ENCODE measurements around the gene NRARP. TPM values are rescaled to one million over a fixed set of nuclear protein-coding genes. Genes with fewer than 3 reads are reported as not detected.
A peak's percentile ranks its signal among the peaks of the same experiment; 100 is the strongest.

NRARP gene
- total RNA-seq, 1 experiment from 2014 or later: 7.4 TPM

GRCh38 chr9:137303893-137304382 is 1.9 kb upstream of the NRARP start:
- no peaks in the 10 kb centered on the region for H3K9me3 ChIP-seq (ENCODE audit: low read depth, low read length, poor library complexity, severe bottlenecking)
- H3K4me3 ChIP-seq (ENCODE audit: low read depth, low read length, poor library complexity, severe bottlenecking): no peak overlapping the region
- ChIA-PET POLR2A (ENCODE audit: low non-redundant PET) (no interaction called here), CTCF (no interaction called here)
- no peaks in the 10 kb centered on the region for H3K36me3 ChIP-seq (ENCODE audit: insufficient read depth, low read length, poor library complexity, severe bottlenecking)
- peaks cover 54% of the 10 kb centered on the region for H3K4me1 ChIP-seq (ENCODE audit: insufficient read depth, low read length, poor library complexity, severe bottlenecking)
- no TSS peak for BruUV-seq (replicated peaks)
- peak overlapping the region; percentile 70 for H3K27ac ChIP-seq (ENCODE audit: low read depth, low read length, poor library complexity, severe bottlenecking)
- no peak for DNase-seq (ENCODE audit: low spot score)
- intact Hi-C loops (cut with micrococcal nuclease; ENCODE audit: unreplicated experiment): no loop called here
- no peaks in the 10 kb centered on the region for H3K27me3 ChIP-seq (replicated peaks; ENCODE audit: insufficient read depth, low read depth, low read length, poor library complexity)
- TF ChIP-seq, protein P1, sequence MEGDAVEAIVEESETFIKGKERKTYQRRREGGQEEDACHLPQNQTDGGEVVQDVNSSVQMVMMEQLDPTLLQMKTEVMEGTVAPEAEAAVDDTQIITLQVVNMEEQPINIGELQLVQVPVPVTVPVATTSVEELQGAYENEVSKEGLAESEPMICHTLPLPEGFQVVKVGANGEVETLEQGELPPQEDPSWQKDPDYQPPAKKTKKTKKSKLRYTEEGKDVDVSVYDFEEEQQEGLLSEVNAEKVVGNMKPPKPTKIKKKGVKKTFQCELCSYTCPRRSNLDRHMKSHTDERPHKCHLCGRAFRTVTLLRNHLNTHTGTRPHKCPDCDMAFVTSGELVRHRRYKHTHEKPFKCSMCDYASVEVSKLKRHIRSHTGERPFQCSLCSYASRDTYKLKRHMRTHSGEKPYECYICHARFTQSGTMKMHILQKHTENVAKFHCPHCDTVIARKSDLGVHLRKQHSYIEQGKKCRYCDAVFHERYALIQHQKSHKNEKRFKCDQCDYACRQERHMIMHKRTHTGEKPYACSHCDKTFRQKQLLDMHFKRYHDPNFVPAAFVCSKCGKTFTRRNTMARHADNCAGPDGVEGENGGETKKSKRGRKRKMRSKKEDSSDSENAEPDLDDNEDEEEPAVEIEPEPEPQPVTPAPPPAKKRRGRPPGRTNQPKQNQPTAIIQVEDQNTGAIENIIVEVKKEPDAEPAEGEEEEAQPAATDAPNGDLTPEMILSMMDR (conservative IDR thresholded peaks at IDR 0.05; ENCODE audit: low read depth, low read length): no peak
- TF ChIP-seq EZH2 (IDR thresholded peaks at IDR 0.05; ENCODE audit: borderline replicate concordance, low read depth, low read length, poor library complexity, severe bottlenecking): no peak

DNA sequence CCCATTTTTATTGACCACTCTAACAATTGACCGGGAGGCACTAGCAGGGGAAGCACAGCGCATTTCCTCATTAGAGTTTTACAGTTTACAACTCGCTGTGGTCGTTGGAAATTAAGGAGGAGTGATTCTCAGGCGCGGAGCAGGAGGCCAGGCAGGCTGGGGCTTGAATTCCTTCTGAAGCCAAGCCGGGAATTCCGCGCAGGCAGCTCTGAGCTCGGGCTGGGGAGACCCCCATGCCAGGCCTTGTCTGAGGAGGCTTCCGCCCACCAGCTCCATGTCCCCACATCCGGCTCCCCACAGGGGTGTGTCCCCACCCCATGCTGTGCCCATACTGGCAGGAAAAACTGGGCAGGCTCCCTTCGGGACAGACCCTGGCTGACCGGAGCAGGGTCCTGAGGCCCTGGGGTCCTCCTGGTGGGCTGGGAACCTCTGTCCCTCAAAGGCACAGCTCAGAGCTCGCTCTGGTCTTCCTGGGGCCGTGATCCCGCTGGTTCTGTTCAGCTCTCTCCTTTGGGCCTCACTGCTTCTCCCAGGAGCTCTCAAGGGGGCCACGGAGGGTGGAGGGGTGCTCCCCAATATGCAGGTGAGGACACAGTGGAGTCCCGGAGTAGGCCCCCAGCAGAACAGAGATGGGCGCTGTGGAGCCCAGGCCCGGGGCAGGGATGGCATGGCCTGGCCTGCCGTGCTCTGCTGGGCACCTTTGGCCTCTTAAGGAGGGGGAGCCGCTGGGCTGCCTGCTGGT is 1.3 kb upstream of the NRARP start:
- no peaks in the 10 kb centered on the region for H3K9me3 ChIP-seq (ENCODE audit: low read depth, low read length, poor library complexity, severe bottlenecking)
- BruUV-seq (replicated peaks): no TSS peak
- H3K27ac ChIP-seq (ENCODE audit: low read depth, low read length, poor library complexity, severe bottlenecking): peak overlapping the region; percentile 70
- peaks cover 54% of the 10 kb centered on the region for H3K4me1 ChIP-seq (ENCODE audit: insufficient read depth, low read length, poor library complexity, severe bottlenecking)
- H3K36me3 ChIP-seq (ENCODE audit: insufficient read depth, low read length, poor library complexity, severe bottlenecking): no peaks in the 10 kb centered on the region
- H3K4me3 ChIP-seq (ENCODE audit: low read depth, low read length, poor library complexity, severe bottlenecking): peak overlapping the region; percentile 36
- POLR2A ChIA-PET (ENCODE audit: low non-redundant PET): no interaction called here
- CTCF ChIA-PET: interaction anchor here (0.6 kb wide), 1 partner anchor 96 kb away, joined by 4 read pairs; no protein-coding TSS in a partner anchor
- peak; percentile 69 for DNase-seq (ENCODE audit: low spot score)
- intact Hi-C loops (cut with micrococcal nuclease; ENCODE audit: unreplicated experiment): no loop called here
- H3K27me3 ChIP-seq (replicated peaks; ENCODE audit: insufficient read depth, low read depth, low read length, poor library complexity): no peaks in the 10 kb centered on the region
- TF ChIP-seq, protein P1 (conservative IDR thresholded peaks at IDR 0.05; ENCODE audit: low read depth, low read length): no peak
- no peak for TF ChIP-seq EZH2 (IDR thresholded peaks at IDR 0.05; ENCODE audit: borderline replicate concordance, low read depth, low read length, poor library complexity, severe bottlenecking)

GRCh38 chr9:137302449-137303150 is 529 bp upstream of the NRARP start:
- POLR2A ChIA-PET (ENCODE audit: low non-redundant PET): interaction anchor here (0.6 kb wide), 1 partner anchor 240 kb away, joined by 3 read pairs; no protein-coding TSS in a partner anchor

More at GRCh38 chr9:137302449-137303150, 529 bp upstream of the NRARP start:
- peak overlapping the region; percentile 70 for H3K27ac ChIP-seq (ENCODE audit: low read depth, low read length, poor library complexity, severe bottlenecking)
- H3K27me3 ChIP-seq (replicated peaks; ENCODE audit: insufficient read depth, low read depth, low read length, poor library complexity): no peaks in the 10 kb centered on the region
- DNase-seq (ENCODE audit: low spot score): no peak
- BruUV-seq (replicated peaks): no TSS peak
- no peaks in the 10 kb centered on the region for H3K9me3 ChIP-seq (ENCODE audit: low read depth, low read length, poor library complexity, severe bottlenecking)
- H3K4me1 ChIP-seq (ENCODE audit: insufficient read depth, low read length, poor library complexity, severe bottlenecking): peaks cover 54% of the 10 kb centered on the region
- TF ChIP-seq, protein P1 (conservative IDR thresholded peaks at IDR 0.05; ENCODE audit: low read depth, low read length): peak; percentile 40; the same call in 1 of the 2 replicates
- TF ChIP-seq EZH2 (IDR thresholded peaks at IDR 0.05; ENCODE audit: borderline replicate concordance, low read depth, low read length, poor library complexity, severe bottlenecking): no peak
- intact Hi-C loops (cut with micrococcal nuclease; ENCODE audit: unreplicated experiment): no loop called here
- H3K36me3 ChIP-seq (ENCODE audit: insufficient read depth, low read length, poor library complexity, severe bottlenecking): no peaks in the 10 kb centered on the region
- CTCF ChIA-PET: interaction anchor here (0.7 to 1.3 kb wide), 2 partner anchors 120 to 210 kb away, joined by 4 to 8 read pairs; partner anchors contain the start of genes EXD3 and NOXA1
- peak overlapping the region; percentile 36 for H3K4me3 ChIP-seq (ENCODE audit: low read depth, low read length, poor library complexity, severe bottlenecking)
